Articular chondrocyte of knee joint (primary cell): Measurements from ENCODE around the gene ZNF835. TPM values are rescaled to one million over a fixed set of nuclear protein-coding genes. Genes with fewer than 3 reads are reported as not detected.

ENCODE experiments used
- total RNA-seq: library from RNA; depleted of rRNA; stranded (reverse); fragments of >200 nt; gene quantifications from 2 replicates; pipeline ENCODE4 v1.2.3, GENCODE V29; 2012

Gene ZNF835
- total RNA-seq: 0.39 and 1.7 TPM in 2 replicates

DNA sequence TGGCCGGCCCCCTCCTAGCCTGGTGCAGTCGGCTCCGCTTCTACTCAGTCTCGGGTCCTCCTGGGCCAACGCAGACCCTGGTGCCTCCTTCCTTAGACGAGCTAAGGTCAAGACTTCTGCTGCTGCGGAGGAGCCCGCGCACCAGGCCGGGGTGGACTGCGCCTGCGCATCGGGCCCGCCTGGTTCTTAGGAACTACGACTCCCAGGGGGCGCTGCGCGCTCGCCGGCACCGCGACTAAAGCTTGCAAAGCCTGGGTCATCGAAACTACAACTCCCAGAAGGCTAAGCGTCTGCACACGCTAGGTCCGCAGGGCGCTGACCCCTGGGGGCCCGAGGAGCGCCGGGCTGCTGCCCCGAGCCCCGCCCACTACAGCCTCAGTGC lies at the start of gene ZNF835:
TSS of gene ZNF835 (minus strand) at position 145 of the 382 bp plus-strand sequence. CDS start 6,559 bp downstream, outside the sequence.

DNA sequence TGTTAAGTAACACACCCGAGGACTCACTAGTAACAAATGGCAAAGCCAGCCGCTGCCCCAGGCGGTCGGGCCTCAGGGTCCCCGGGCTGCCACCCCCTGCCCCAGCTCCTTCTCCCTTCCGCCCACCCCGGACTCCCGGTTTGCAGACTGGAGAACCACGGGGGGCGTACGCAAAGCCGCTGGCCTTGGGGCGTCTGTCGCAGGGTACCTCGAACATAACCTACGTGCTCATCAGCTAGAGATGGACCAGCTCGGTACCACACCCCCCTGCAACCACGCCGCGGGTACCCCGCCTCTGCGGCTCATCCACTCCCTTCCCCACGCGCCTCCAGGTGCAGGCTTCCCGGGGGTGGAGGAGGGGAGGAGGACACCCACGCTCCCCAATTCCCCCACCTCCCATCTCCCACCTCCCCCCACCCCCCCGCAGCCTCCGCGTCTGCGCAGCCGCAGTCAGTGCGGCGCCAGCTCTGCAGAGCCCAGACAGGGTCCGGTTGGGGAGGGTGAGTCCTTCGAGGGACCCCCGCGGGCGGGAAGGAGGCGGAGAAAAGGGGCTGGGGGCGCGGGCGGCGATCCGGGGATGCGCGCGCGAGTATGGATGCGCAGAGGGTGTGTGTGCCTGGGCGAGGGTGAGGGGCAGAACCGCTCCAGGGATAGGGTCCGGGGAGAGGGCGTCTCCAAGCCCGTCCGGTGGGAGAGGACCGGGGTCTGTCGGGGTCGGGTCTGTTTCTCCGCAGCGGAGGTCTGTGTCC lies 28.7 kb downstream of the ZNF835 start, which contains the start of gene SMIM17:
TSS of gene SMIM17 (plus strand) at position 449 of the 749 bp plus-strand sequence. CDS start 2,509 bp downstream, outside the sequence.

Other genes starting within 250 kb of the ZNF835 start
- 4.8 and 7.2 TPM in 2 replicates for gene ZNF667, start 194.4 kb downstream of the ZNF835 start, total RNA-seq
- gene ZNF471, start 163.9 kb downstream of the ZNF835 start, total RNA-seq: 3.9 and 5.3 TPM in 2 replicates
- gene ZFP28, start 132.8 kb downstream of the ZNF835 start, total RNA-seq: 9.7 and 10.1 TPM in 2 replicates
- gene ZNF470, start 104.3 kb downstream of the ZNF835 start, total RNA-seq: 7.7 and 10.1 TPM in 2 replicates
- gene ZNF71, start 76.5 kb downstream of the ZNF835 start, total RNA-seq: 6.1 and 7.7 TPM in 2 replicates
- gene SMIM17, start 28.6 kb downstream of the ZNF835 start, total RNA-seq: 0.26 TPM in 1 of 2 replicates, not detected in the other
- gene PEG3, start 169.0 kb upstream of the ZNF835 start, total RNA-seq: 5.9 and 11.8 TPM in 2 replicates
- 0.26 TPM in 1 of 2 replicates, not detected in the other for gene ZIM2, start 169.0 kb upstream of the ZNF835 start, total RNA-seq